ENCODE data around the gene BRME1.

BRME1 gene

GRCh38 chr19:13899912-13900584 is 5.9 kb downstream of the BRME1 start:
- no peaks in the 10 kb centered on the region for H3K9me3 ChIP-seq (ENCODE audit: insufficient read depth, low read length, severe bottlenecking)
- H3K4me2 ChIP-seq (ENCODE audit: insufficient read depth, low read length): peak overlapping the region; percentile 26; the same call in 1 of the 2 replicates
- peak overlapping the region; percentile 20; the same call in 1 of the 2 replicates for H3K9ac ChIP-seq (ENCODE audit: low read depth, low read length)
- no peak overlapping the region for H3K4me3 ChIP-seq (ENCODE audit: low read depth in 1 of 2, low read length in 2 of 2)
- no peaks in the 10 kb centered on the region for H4K20me1 ChIP-seq (ENCODE audit: insufficient read depth, low read length)
- no peak overlapping the region; the same call in 1 of the 2 replicates for H3K27ac ChIP-seq (ENCODE audit: low read length)
- ATAC-seq (ENCODE audit: insufficient read depth, low read depth): no peak
- DNase-seq: no peak
- H3K79me2 ChIP-seq (ENCODE audit: insufficient read depth, low read length): peaks cover 15% of the 10 kb centered on the region; the same call in 1 of the 2 replicates
- H3K36me3 ChIP-seq (ENCODE audit: insufficient read depth, low read length): peaks cover 16% of the 10 kb centered on the region
- no peak overlapping the region for H2AFZ ChIP-seq (ENCODE audit: low read depth, low read length)
- no peaks in the 10 kb centered on the region for H3K27me3 ChIP-seq (ENCODE audit: insufficient read depth, low read length, poor library complexity)
- no peak for TF ChIP-seq EZH2 (IDR thresholded peaks at IDR 0.05; ENCODE audit: borderline replicate concordance, low read depth, low read length, severe bottlenecking)
- TF ChIP-seq CTCF (IDR thresholded peaks at IDR 0.05; ENCODE audit: borderline replicate concordance, extremely low read depth, low read length, poor library complexity, severe bottlenecking): no peak
- H3K4me1 ChIP-seq (ENCODE audit: insufficient read depth, low read length): peaks cover 54% of the 10 kb centered on the region

GRCh38 chr19:13899393-13899792 is 6.5 kb downstream of the BRME1 start:
- DNase-seq (peak; percentile 30), ATAC-seq (ENCODE audit: insufficient read depth, low read depth) (peak; percentile 27; the same call in 1 of the 3 replicates)
- Histone ChIP-seq H3K4me2 (ENCODE audit: insufficient read depth, low read length) (0 out of 2 replicates have a peak overlapping the region, but pooled peaks have one; percentile 0), H3K27ac (ENCODE audit: low read length) (peak overlapping the region; percentile 9; the same call in 1 of the 2 replicates), H3K27me3 (ENCODE audit: insufficient read depth, low read length, poor library complexity) (no peaks in the 10 kb centered on the region), H3K36me3 (ENCODE audit: insufficient read depth, low read length) (peaks cover 22% of the 10 kb centered on the region), H3K79me2 (ENCODE audit: insufficient read depth, low read length) (peaks cover 13% of the 10 kb centered on the region; the same call in 1 of the 2 replicates), H3K9me3 (ENCODE audit: insufficient read depth, low read length, severe bottlenecking) (no peaks in the 10 kb centered on the region), H4K20me1 (ENCODE audit: insufficient read depth, low read length) (no peaks in the 10 kb centered on the region), H2AFZ (ENCODE audit: low read depth, low read length) (no peak overlapping the region), H3K4me3 (ENCODE audit: low read depth in 1 of 2, low read length in 2 of 2) (no peak overlapping the region), H3K9ac (ENCODE audit: low read depth, low read length) (no peak overlapping the region), H3K4me1 (ENCODE audit: insufficient read depth, low read length) (peaks cover 47% of the 10 kb centered on the region)
- TF ChIP-seq EZH2 (IDR thresholded peaks at IDR 0.05; ENCODE audit: borderline replicate concordance, low read depth, low read length, severe bottlenecking): no peak
- TF ChIP-seq CTCF (IDR thresholded peaks at IDR 0.05; ENCODE audit: borderline replicate concordance, extremely low read depth, low read length, poor library complexity, severe bottlenecking): no peak

- Histone ChIP-seq H3K4me3 (ENCODE audit: low read depth in 1 of 2, low read length in 2 of 2) (no peak overlapping the region), H3K9ac (ENCODE audit: low read depth, low read length) (no peak overlapping the region), H3K27ac (ENCODE audit: low read length) (no peak overlapping the region), H3K4me1 (ENCODE audit: insufficient read depth, low read length) (peaks cover 27% of the 10 kb centered on the region), H3K79me2 (ENCODE audit: insufficient read depth, low read length) (peaks cover 13% of the 10 kb centered on the region; the same call in 1 of the 2 replicates), H3K27me3 (ENCODE audit: insufficient read depth, low read length, poor library complexity) (no peaks in the 10 kb centered on the region), H3K4me2 (ENCODE audit: insufficient read depth, low read length) (no peak overlapping the region), H3K9me3 (ENCODE audit: insufficient read depth, low read length, severe bottlenecking) (no peaks in the 10 kb centered on the region), H3K36me3 (ENCODE audit: insufficient read depth, low read length) (peaks cover 42% of the 10 kb centered on the region), H4K20me1 (ENCODE audit: insufficient read depth, low read length) (no peaks in the 10 kb centered on the region), H2AFZ (ENCODE audit: low read depth, low read length) (no peak overlapping the region)
- ATAC-seq (ENCODE audit: insufficient read depth, low read depth) (no peak), DNase-seq (no peak)
- TF ChIP-seq EZH2 (IDR thresholded peaks at IDR 0.05; ENCODE audit: borderline replicate concordance, low read depth, low read length, severe bottlenecking) (no peak), CTCF (IDR thresholded peaks at IDR 0.05; ENCODE audit: borderline replicate concordance, extremely low read depth, low read length, poor library complexity, severe bottlenecking) (no peak)
Measured at GRCh38 chr19:13896227-13896626, 9.7 kb downstream of the BRME1 start.
